GM12878 (cell line): ENCODE results near the gene TMBIM1. TPM values are rescaled to one million over a fixed set of nuclear protein-coding genes. Genes with fewer than 3 reads are reported as not detected.

Experiments used
- ASH2L ChIP-seq: fragments of 300-600, 200-600 bp; sonication (generic); IDR thresholded peaks from 2 replicates; pipeline ENCODE4 v1.6.1; 2017; ENCODE audit warnings: low read depth, mild to moderate bottlenecking, borderline replicate concordance
- FOXK2 ChIP-seq: fragments of 450-650 bp; IDR thresholded peaks from 2 replicates; pipeline ENCODE4 v1.6.1; 2017; ENCODE audit warnings: mild to moderate bottlenecking, moderate library complexity
- FOXM1 ChIP-seq: IDR thresholded peaks from 2 replicates; pipeline ENCODE4 v1.6.1; 2012; ENCODE audit warnings: low read depth, mild to moderate bottlenecking, inconsistent platforms, low read length, moderate library complexity
- LARP7 ChIP-seq: fragments of 450-650 bp; IDR thresholded peaks from 2 replicates; pipeline ENCODE4 v1.6.1; 2017; ENCODE audit warnings: mild to moderate bottlenecking
- NFYB ChIP-seq: IDR thresholded peaks from 2 replicates; pipeline ENCODE4 v1.6.1; 2011; ENCODE audit warnings: low read depth, mild to moderate bottlenecking, low read length, improper control_type of control experiment, moderate library complexity; ENCODE audit not compliant: insufficient read depth
- RB1 ChIP-seq: fragments of 450-650 bp; formaldehyde crosslinking; IDR thresholded peaks from 2 replicates; pipeline ENCODE4 v1.6.1; 2017; ENCODE audit warnings: mild to moderate bottlenecking, borderline replicate concordance
- RUNX3 ChIP-seq: IDR thresholded peaks from 2 replicates; pipeline ENCODE4 v1.6.1; 2012; ENCODE audit warnings: low read length, inconsistent platforms
- SMAD1 ChIP-seq: fragments of 450-650 bp; IDR thresholded peaks from 2 replicates; pipeline ENCODE4 v1.6.1; 2018; ENCODE audit warnings: mild to moderate bottlenecking, low read depth; ENCODE audit not compliant: partially characterized antibody
- ZNF622 ChIP-seq: fragments of 450-650 bp; IDR thresholded peaks from 2 replicates; pipeline ENCODE4 v1.6.1; 2017; ENCODE audit warnings: mild to moderate bottlenecking, inconsistent platforms
- polyA plus RNA-seq, 11 experiments: library from polyadenylated mRNA; depleted of rRNA in 4 of 11; unstranded in 6 of 11; stranded (reverse) in 5 of 11; fragments of >200 nt; fragmentation: Nextera tagmentation in 4 of 11; fragmentation: Illumina TruSeq in 1 of 11; extraction: Ambion mirVana in 4 of 11; extraction: Trizol in 1 of 11; gene quantifications; 1 replicate in 1 of 11; 2 replicates in 10 of 11; pipeline versions ENCODE4 v1.2.1 to v1.2.3, GENCODE V29; 2011 to 2016; ENCODE audit warnings: inconsistent platforms in 2 of 11, missing spikeins in 2 of 11, low read depth in 1 of 11
- total RNA-seq, 4 experiments: library from RNA; depleted of rRNA in 3 of 4; stranded (reverse); fragments of >200 nt in 3 of 4; fragmentation: Illumina TruSeq in 1 of 4; extraction: Trizol in 1 of 4; gene quantifications; 2 replicates each; pipeline versions ENCODE4 v1.2.1 to v1.2.3, GENCODE V29; 2013 to 2021
- TF ChIP-seq, protein P1 (sequence below), 3 experiments: IDR thresholded peaks in 2 of 3; conservative IDR thresholded peaks in 1 of 3; 2 replicates each; pipeline ENCODE4 v1.5.1; 2011; ENCODE audit warnings: low read depth in 3 of 3, low read length in 3 of 3, mild to moderate bottlenecking in 3 of 3, control low read depth in 2 of 3, moderate library complexity in 2 of 3, inconsistent platforms in 1 of 3, mixed read lengths in 1 of 3; ENCODE audit not compliant: control insufficient read depth in 2 of 3, insufficient read depth in 1 of 3; ENCODE audit errors: extremely low read depth in 1 of 3
- TF ChIP-seq, protein P2 (sequence below): IDR thresholded peaks from 2 replicates; pipeline ENCODE4 v1.6.1; 2011; ENCODE audit warnings: borderline replicate concordance, low read depth, mild to moderate bottlenecking, moderate library complexity, low read length; ENCODE audit not compliant: insufficient read depth, poor library complexity, severe bottlenecking
- TF ChIP-seq, protein P3 (sequence below): fragments of 450-650 bp; formaldehyde crosslinking; IDR thresholded peaks from 2 replicates; pipeline ENCODE4 v1.4.0; 2022; ENCODE audit warnings: mild to moderate bottlenecking, moderate library complexity
- TF ChIP-seq, protein P4 (sequence below): fragments of 450-650 bp; IDR thresholded peaks from 2 replicates; pipeline ENCODE4 v1.6.1; 2016; ENCODE audit warnings: mild to moderate bottlenecking
- TF ChIP-seq, protein P5 (sequence below): IDR thresholded peaks from 2 replicates; pipeline ENCODE4 v1.6.1; 2012; ENCODE audit warnings: low read depth, low read length, improper control_type of control experiment
- TF ChIP-seq, protein P6 (sequence below): fragments of 450-650 bp; IDR thresholded peaks from 2 replicates; pipeline ENCODE4 v1.6.1; 2017; ENCODE audit warnings: mild to moderate bottlenecking, low read depth, inconsistent platforms; ENCODE audit not compliant: poor library complexity, severe bottlenecking

Gene TMBIM1
- total and polyA plus RNA-seq, 10 of the 15 experiments (the other 5 are each of a cell fraction or from before 2014, with no cell fraction given) = 6.1 to 38.3 (median 26.2) TPM

DNA sequence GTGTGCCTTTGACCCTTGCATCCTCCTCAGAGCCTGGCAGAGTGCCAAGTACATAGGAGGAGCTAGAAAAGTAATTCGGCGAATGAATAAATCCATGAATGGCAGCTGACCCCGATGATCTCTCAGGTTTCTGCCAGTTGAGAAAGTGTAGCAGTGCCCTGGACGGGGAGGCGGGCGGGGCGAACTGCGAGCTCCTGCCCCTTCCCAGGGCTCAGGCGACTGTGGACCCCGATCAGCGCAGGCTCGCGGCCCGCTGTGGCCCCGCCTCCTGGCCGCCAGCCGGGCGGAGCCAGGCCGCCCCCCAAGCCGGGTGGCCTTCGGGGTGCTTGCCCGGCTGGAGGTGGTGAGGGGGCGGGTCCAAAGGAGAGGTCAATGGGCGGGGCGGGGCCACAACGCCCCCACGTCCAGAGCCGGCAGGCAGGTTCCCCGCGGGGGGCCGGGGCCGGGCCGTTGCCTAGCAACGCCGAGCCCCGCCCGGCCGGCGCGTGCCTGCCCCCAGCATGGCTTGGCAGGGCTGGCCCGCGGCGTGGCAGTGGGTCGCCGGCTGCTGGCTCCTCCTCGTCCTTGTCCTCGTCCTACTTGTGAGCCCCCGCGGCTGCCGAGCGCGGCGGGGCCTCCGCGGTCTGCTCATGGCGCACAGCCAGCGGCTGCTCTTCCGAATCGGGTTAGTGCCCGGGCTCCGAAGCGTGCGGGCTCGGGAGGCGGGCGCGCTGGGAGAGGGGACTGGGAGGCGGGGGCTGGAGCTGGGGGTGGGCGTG, 30.6 kb upstream of the TMBIM1 start (continued):
- TF ChIP-seq, protein P1, sequence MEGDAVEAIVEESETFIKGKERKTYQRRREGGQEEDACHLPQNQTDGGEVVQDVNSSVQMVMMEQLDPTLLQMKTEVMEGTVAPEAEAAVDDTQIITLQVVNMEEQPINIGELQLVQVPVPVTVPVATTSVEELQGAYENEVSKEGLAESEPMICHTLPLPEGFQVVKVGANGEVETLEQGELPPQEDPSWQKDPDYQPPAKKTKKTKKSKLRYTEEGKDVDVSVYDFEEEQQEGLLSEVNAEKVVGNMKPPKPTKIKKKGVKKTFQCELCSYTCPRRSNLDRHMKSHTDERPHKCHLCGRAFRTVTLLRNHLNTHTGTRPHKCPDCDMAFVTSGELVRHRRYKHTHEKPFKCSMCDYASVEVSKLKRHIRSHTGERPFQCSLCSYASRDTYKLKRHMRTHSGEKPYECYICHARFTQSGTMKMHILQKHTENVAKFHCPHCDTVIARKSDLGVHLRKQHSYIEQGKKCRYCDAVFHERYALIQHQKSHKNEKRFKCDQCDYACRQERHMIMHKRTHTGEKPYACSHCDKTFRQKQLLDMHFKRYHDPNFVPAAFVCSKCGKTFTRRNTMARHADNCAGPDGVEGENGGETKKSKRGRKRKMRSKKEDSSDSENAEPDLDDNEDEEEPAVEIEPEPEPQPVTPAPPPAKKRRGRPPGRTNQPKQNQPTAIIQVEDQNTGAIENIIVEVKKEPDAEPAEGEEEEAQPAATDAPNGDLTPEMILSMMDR (IDR thresholded peaks at IDR 0.05 in 2 of 3, conservative IDR thresholded peaks at IDR 0.05 in 1 of 3; ENCODE audit: control insufficient read depth in 2 of 3, extremely low read depth in 1 of 3, insufficient read depth in 1 of 3, low read depth in 3 of 3, low read length in 3 of 3) = no peak
- TF ChIP-seq LARP7 = peak; percentile 87
- TF ChIP-seq ZNF622 = no peak
- TF ChIP-seq, protein P2, sequence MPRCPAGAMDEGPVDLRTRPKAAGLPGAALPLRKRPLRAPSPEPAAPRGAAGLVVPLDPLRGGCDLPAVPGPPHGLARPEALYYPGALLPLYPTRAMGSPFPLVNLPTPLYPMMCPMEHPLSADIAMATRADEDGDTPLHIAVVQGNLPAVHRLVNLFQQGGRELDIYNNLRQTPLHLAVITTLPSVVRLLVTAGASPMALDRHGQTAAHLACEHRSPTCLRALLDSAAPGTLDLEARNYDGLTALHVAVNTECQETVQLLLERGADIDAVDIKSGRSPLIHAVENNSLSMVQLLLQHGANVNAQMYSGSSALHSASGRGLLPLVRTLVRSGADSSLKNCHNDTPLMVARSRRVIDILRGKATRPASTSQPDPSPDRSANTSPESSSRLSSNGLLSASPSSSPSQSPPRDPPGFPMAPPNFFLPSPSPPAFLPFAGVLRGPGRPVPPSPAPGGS = no peak
- no peak for TF ChIP-seq RUNX3
- TF ChIP-seq NFYB = no peak
- TF ChIP-seq ASH2L = no peak
- peak; percentile 92 for TF ChIP-seq SMAD1
- TF ChIP-seq FOXM1 = no peak
- TF ChIP-seq, protein P3, sequence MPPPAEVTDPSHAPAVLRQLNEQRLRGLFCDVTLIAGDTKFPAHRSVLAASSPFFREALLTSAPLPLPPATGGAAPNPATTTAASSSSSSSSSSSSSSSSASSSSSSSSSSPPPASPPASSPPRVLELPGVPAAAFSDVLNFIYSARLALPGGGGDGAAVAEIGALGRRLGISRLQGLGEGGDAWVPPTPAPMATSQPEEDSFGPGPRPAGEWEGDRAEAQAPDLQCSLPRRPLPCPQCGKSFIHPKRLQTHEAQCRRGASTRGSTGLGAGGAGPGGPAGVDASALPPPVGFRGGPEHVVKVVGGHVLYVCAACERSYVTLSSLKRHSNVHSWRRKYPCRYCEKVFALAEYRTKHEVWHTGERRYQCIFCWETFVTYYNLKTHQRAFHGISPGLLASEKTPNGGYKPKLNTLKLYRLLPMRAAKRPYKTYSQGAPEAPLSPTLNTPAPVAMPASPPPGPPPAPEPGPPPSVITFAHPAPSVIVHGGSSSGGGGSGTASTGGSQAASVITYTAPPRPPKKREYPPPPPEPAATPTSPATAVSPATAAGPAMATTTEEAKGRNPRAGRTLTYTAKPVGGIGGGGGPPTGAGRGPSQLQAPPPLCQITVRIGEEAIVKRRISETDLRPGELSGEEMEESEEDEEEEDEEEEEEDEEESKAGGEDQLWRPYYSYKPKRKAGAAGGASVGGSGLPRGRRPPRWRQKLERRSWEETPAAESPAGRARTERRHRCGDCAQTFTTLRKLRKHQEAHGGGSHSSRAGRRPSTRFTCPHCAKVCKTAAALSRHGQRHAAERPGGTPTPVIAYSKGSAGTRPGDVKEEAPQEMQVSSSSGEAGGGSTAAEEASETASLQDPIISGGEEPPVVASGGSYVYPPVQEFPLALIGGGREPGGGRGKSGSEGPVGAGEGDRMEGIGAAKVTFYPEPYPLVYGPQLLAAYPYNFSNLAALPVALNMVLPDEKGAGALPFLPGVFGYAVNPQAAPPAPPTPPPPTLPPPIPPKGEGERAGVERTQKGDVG (CRISPR knock-in tag) = no peak
- TF ChIP-seq, protein P4, sequence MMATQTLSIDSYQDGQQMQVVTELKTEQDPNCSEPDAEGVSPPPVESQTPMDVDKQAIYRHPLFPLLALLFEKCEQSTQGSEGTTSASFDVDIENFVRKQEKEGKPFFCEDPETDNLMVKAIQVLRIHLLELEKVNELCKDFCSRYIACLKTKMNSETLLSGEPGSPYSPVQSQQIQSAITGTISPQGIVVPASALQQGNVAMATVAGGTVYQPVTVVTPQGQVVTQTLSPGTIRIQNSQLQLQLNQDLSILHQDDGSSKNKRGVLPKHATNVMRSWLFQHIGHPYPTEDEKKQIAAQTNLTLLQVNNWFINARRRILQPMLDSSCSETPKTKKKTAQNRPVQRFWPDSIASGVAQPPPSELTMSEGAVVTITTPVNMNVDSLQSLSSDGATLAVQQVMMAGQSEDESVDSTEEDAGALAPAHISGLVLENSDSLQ = no peak
- TF ChIP-seq, protein P5, sequence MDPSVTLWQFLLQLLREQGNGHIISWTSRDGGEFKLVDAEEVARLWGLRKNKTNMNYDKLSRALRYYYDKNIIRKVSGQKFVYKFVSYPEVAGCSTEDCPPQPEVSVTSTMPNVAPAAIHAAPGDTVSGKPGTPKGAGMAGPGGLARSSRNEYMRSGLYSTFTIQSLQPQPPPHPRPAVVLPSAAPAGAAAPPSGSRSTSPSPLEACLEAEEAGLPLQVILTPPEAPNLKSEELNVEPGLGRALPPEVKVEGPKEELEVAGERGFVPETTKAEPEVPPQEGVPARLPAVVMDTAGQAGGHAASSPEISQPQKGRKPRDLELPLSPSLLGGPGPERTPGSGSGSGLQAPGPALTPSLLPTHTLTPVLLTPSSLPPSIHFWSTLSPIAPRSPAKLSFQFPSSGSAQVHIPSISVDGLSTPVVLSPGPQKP = no peak
- no peak for TF ChIP-seq RB1
- TF ChIP-seq, protein P6, sequence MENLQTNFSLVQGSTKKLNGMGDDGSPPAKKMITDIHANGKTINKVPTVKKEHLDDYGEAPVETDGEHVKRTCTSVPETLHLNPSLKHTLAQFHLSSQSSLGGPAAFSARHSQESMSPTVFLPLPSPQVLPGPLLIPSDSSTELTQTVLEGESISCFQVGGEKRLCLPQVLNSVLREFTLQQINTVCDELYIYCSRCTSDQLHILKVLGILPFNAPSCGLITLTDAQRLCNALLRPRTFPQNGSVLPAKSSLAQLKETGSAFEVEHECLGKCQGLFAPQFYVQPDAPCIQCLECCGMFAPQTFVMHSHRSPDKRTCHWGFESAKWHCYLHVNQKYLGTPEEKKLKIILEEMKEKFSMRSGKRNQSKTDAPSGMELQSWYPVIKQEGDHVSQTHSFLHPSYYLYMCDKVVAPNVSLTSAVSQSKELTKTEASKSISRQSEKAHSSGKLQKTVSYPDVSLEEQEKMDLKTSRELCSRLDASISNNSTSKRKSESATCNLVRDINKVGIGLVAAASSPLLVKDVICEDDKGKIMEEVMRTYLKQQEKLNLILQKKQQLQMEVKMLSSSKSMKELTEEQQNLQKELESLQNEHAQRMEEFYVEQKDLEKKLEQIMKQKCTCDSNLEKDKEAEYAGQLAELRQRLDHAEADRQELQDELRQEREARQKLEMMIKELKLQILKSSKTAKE = no peak
- no peak for TF ChIP-seq FOXK2
